CD14-positive monocyte (primary cell): ENCODE results near the gene MBD5. TPM values are rescaled to one million over a fixed set of nuclear protein-coding genes. Genes with fewer than 3 reads are reported as not detected.
A peak's percentile ranks its signal among the peaks of the same experiment; 100 is the strongest.
"Not testable (repeated sequence)": the region's sequence is repeated elsewhere in the genome, so short reads cannot be mapped to it uniquely, and the experiment has no call there.

Experiments used
- DNase-seq, 3 donors: peaks; one replicate each; pipeline ENCODE4 v3.0.0-alpha.2; 2011 to 2022
- H2AFZ ChIP-seq: 2 replicates; pipeline ENCODE4 v1.6.0; 2012; ENCODE audit warnings: mild to moderate bottlenecking, low read depth, low read length, inconsistent platforms; ENCODE audit not compliant: insufficient read depth, poor library complexity, severe bottlenecking
- H3K27ac ChIP-seq, 2 donors: 1 replicate in 1 of 2; 2 replicates in 1 of 2; pipeline ENCODE4 v1.5.1; 2012 to 2013; ENCODE audit warnings: low read length in 2 of 2, control low read depth in 1 of 2, inconsistent platforms in 1 of 2, low read depth in 1 of 2, mild to moderate bottlenecking in 1 of 2
- H3K27me3 ChIP-seq, 2 donors: one replicate each; pipeline versions ENCODE4 v1.6.0 to v1.6.1; 2011 to 2013; ENCODE audit warnings: low read length in 2 of 2; ENCODE audit not compliant: control insufficient read depth in 2 of 2, insufficient read depth in 2 of 2
- H3K36me3 ChIP-seq, 2 donors: replicated peaks in 1 of 2; 1 replicate in 1 of 2; 2 replicates in 1 of 2; pipeline versions ENCODE4 v1.5.1 to v1.6.1; 2012 to 2013; ENCODE audit warnings: low read length in 2 of 2, control low read depth in 1 of 2, inconsistent platforms in 1 of 2, mild to moderate bottlenecking in 1 of 2; ENCODE audit not compliant: insufficient read depth in 2 of 2, control insufficient read depth in 1 of 2
- H3K4me1 ChIP-seq, 2 donors: 1 replicate in 1 of 2; 2 replicates in 1 of 2; pipeline versions ENCODE4 v1.5.1 to v1.6.1; 2012 to 2013; ENCODE audit warnings: low read length in 2 of 2, control low read depth in 1 of 2, inconsistent platforms in 1 of 2, mild to moderate bottlenecking in 1 of 2, moderate library complexity in 1 of 2; ENCODE audit not compliant: insufficient read depth in 2 of 2, control insufficient read depth in 1 of 2
- H3K4me2 ChIP-seq: replicated peaks from 2 replicates; pipeline ENCODE3; 2012; ENCODE audit warnings: low read length, moderate library complexity, mild to moderate bottlenecking; ENCODE audit not compliant: poor library complexity, severe bottlenecking; ENCODE audit errors: extremely low read depth
- H3K4me3 ChIP-seq, 3 experiments: fragments of 200-600 bp in 1 of 3; sonication (generic) in 1 of 3; replicated peaks in 1 of 3; 1 replicate in 2 of 3; 2 replicates in 1 of 3; pipeline ENCODE4 v1.5.1; 2011 to 2013; ENCODE audit warnings: low read length in 3 of 3, mild to moderate bottlenecking in 3 of 3, control low read depth in 2 of 3, low read depth in 2 of 3, inconsistent platforms in 1 of 3, moderate library complexity in 1 of 3
- H3K79me2 ChIP-seq: 2 replicates; pipeline ENCODE4 v1.6.0; 2012; ENCODE audit warnings: mild to moderate bottlenecking, control low read depth, inconsistent platforms, low read length, moderate library complexity; ENCODE audit not compliant: insufficient read depth
- H3K9ac ChIP-seq: 2 replicates; pipeline ENCODE4 v1.6.0; 2017; ENCODE audit warnings: low read length, mild to moderate bottlenecking; ENCODE audit not compliant: insufficient read depth, poor library complexity, severe bottlenecking
- H3K9me3 ChIP-seq, 2 donors: replicated peaks in 1 of 2; 1 replicate in 1 of 2; 2 replicates in 1 of 2; pipeline versions ENCODE4 v1.5.1 to v1.6.1; 2012 to 2013; ENCODE audit warnings: low read length in 2 of 2, control low read depth in 1 of 2; ENCODE audit not compliant: control insufficient read depth in 1 of 2, insufficient read depth in 1 of 2
- H4K20me1 ChIP-seq: 2 replicates; pipeline ENCODE4 v1.6.0; 2012; ENCODE audit warnings: mild to moderate bottlenecking, low read length, control low read depth, moderate library complexity; ENCODE audit not compliant: insufficient read depth
- H3K27ac Mint-ChIP-seq, 7 donors: one replicate each; pipeline ENCODE4 v1.8.0; 2020; ENCODE audit warnings: mild to moderate bottlenecking in 7 of 7, mixed read lengths in 7 of 7, moderate library complexity in 6 of 7, inconsistent platforms in 2 of 7
- H3K27me3 Mint-ChIP-seq, 3 donors: one replicate each; pipeline ENCODE4 v1.8.0; 2021 to 2022; ENCODE audit warnings: low read depth in 3 of 3, mild to moderate bottlenecking in 3 of 3, mixed read lengths in 3 of 3, moderate library complexity in 3 of 3, inconsistent platforms in 1 of 3
- H3K36me3 Mint-ChIP-seq, 2 donors: one replicate each; pipeline ENCODE4 v1.8.0; 2020; ENCODE audit warnings: mixed read lengths in 2 of 2, inconsistent platforms in 1 of 2, mild to moderate bottlenecking in 1 of 2
- H3K4me1 Mint-ChIP-seq: one replicate; pipeline ENCODE4 v1.8.0; 2020; ENCODE audit warnings: mild to moderate bottlenecking, mixed read lengths
- H3K4me3 Mint-ChIP-seq, 2 donors: one replicate each; pipeline ENCODE4 v1.8.0; 2020; ENCODE audit warnings: mild to moderate bottlenecking in 2 of 2, mixed read lengths in 2 of 2, moderate library complexity in 1 of 2
- H3K9me3 Mint-ChIP-seq, 7 donors: one replicate each; pipeline ENCODE4 v1.8.0; 2020 to 2022; ENCODE audit warnings: mixed read lengths in 7 of 7, mild to moderate bottlenecking in 6 of 7, moderate library complexity in 6 of 7, inconsistent platforms in 2 of 7
- CTCF ChIP-seq: fragments of 200-600 bp; IDR thresholded peaks from one replicate; pipeline ENCODE4 v1.8.0; 2022; ENCODE audit warnings: antibody characterized with exemption, mild to moderate bottlenecking
- WGBS: methylation state at CpG from one replicate; pipeline ENCODE4 v1.1.5; 2013; ENCODE audit warnings: missing lambda C conversion rate; ENCODE audit not compliant: insufficient coverage; 5-methylcytosine and 5-hydroxymethylcytosine counted together
- intact Hi-C, 2 donors: fragments of 100-400 bp; cut with micrococcal nuclease; formaldehyde crosslinking; loops; one replicate each; pipeline versions ENCODE4 v1.15.0 to v1.15.1; 2023
- polyA plus RNA-seq, 3 donors: library from polyadenylated mRNA; depleted of rRNA in 1 of 3; unstranded in 2 of 3; stranded (reverse) in 1 of 3; fragments of 300-500 nt in 2 of 3; fragments of >200 nt in 1 of 3; fragmentation: Illumina TruSeq in 2 of 3; gene quantifications; 1 replicate in 2 of 3; 2 replicates in 1 of 3; pipeline ENCODE4 v1.2.3, GENCODE V29; 2012 to 2021

Gene MBD5
- polyA plus RNA-seq, 3 donors, result 2.3 to 5.7 (median 3.5) TPM

DNA sequence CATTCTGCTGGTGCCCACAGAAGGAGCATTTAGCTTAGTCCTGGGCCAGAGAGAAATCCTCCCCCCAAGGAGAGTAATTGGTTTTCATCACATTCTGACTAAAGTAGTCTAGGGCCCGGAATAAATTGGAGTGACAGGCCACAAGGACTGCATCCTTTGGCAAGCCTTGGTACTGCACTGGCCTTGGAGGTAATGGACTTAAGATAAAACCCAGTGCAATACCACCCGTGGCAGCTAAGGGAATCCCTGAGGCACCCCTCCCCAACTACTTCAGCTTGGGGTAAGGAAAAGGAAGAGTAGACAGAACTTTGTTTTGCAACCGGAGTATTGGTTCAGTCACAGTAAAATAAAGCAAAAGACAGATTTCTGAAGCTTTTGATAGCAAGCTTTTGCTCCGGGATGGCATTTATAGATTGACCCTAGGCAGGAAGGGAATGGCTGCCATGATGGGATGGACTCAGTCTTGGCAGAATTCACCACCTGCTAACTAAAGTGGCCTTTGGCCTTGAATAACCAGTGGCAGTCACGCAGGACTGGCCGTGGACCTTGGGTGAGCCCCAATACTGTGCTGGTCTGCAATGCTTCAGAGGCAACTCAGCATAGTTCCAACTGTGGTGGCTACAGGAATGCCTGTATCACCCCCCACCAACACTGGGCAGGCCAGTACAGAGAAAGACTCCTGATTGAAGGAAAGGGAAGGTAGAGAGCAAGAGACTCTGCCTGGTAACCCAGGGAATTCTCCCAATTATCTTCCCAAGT is 14.5 kb upstream of the MBD5 start:
- Mint-ChIP-seq H3K4me3 (no peak overlapping the region), H3K36me3 (peaks cover 6 to 15% of the 10 kb centered on the region in 2 donors), H3K4me1 (peaks cover 2% of the 10 kb centered on the region), H3K27ac (no peak overlapping the region), H3K9me3 (peaks cover 19 to 36% (median 27%) of the 10 kb centered on the region in 7 donors), H3K27me3 (no peaks in the 10 kb centered on the region)
- Histone ChIP-seq H4K20me1 (peaks cover 35% of the 10 kb centered on the region), H3K27ac (no peak overlapping the region), H3K9ac (no peak overlapping the region), H2AFZ (no peak overlapping the region), H3K36me3 (no peaks in the 10 kb centered on the region), H3K4me2 (no peak overlapping the region), H3K79me2 (peaks cover 75% of the 10 kb centered on the region), H3K9me3 (peaks cover 4 to 15% of the 10 kb centered on the region in 2 donors), H3K4me1 (no peaks in the 10 kb centered on the region), H3K4me3 (no peak overlapping the region), H3K27me3 (no peaks in the 10 kb centered on the region)
- no peak for TF ChIP-seq CTCF
- WGBS, result 93% methylated on average over 3 of the region's 6 CpGs
- no peak for DNase-seq
- intact Hi-C loops, result no loop called here

DNA sequence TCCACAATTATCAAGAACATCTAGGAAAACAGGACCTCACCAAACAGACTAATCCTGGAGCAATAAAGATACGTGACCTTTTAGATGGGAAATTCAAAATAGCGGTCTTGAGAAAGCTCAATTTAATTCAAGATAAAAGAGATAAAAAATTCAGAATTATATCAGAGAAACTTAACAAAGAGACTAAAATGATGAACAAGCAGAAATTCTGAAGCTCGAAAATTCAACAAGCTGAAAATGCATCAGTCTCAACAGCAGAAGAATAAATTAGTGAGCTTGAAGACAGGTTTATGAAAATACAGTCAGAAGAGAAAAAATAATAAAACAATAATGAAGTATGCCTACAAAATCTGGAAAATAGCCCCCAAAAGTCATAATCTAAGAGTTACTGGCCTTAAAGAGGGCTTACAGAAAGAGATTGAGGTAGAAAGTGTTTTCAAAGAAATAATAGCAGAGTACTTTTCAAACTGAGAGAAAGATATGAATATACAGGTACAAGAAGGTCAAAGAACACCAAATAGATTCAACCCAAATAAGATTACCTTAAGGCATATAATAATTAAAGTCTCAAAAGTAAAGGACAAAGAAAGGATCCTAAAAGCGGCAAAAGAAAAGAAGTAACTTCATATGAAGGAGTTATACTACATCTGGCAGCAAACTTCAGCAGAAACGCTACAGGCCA is 13.5 kb upstream of the MBD5 start:
- no peak overlapping the region for H3K27ac Mint-ChIP-seq
- H3K27me3 Mint-ChIP-seq, result no peaks in the 10 kb centered on the region
- no peak overlapping the region for H3K4me3 Mint-ChIP-seq

GRCh38 chr2:148008411-148008810 is 12.5 kb upstream of the MBD5 start:
- 100% methylated on average over 5 of the region's 7 CpGs for WGBS
- H3K27ac Mint-ChIP-seq, result peak overlapping the region in 1 of 7 donors; percentile 3
- H3K27ac ChIP-seq, intact Hi-C loops, H3K4me2 ChIP-seq, H2AFZ ChIP-seq, H3K36me3 ChIP-seq, H3K4me3 ChIP-seq, DNase-seq, H3K27me3 ChIP-seq, H3K4me3 Mint-ChIP-seq, H3K4me1 ChIP-seq, H3K9ac ChIP-seq, H3K27me3 Mint-ChIP-seq, H3K4me1 Mint-ChIP-seq: not testable (repeated sequence)
- peaks cover 2 to 18% of the 10 kb centered on the region in 2 donors for H3K36me3 Mint-ChIP-seq
- peaks cover 93% of the 10 kb centered on the region for H3K79me2 ChIP-seq
- H3K9me3 Mint-ChIP-seq, result peaks cover 7 to 24% (median 21%) of the 10 kb centered on the region in 7 donors
- peaks cover 6 to 15% of the 10 kb centered on the region in 2 donors for H3K9me3 ChIP-seq
- peaks cover 48% of the 10 kb centered on the region for H4K20me1 ChIP-seq

More for the DNA sequence above, 13.5 kb upstream of the MBD5 start:
- Mint-ChIP-seq H3K36me3 (peaks cover 2 to 20% of the 10 kb centered on the region in 2 donors), H3K9me3 (peaks cover 16 to 33% (median 30%) of the 10 kb centered on the region in 7 donors), H3K4me1 (peaks cover 2% of the 10 kb centered on the region)
- Histone ChIP-seq H3K4me3 (no peak overlapping the region), H2AFZ (no peak overlapping the region), H3K27ac (no peak overlapping the region), H3K36me3 (no peaks in the 10 kb centered on the region), H3K4me2 (no peak overlapping the region), H3K9me3 (peaks cover 6 to 15% of the 10 kb centered on the region in 2 donors), H3K79me2 (peaks cover 84% of the 10 kb centered on the region), H3K4me1 (no peaks in the 10 kb centered on the region), H3K27me3 (no peaks in the 10 kb centered on the region), H4K20me1 (peaks cover 41% of the 10 kb centered on the region), H3K9ac (no peak overlapping the region)
- no peak for DNase-seq
- intact Hi-C loops, result no loop called here
- no peak for TF ChIP-seq CTCF
- WGBS, result 92% methylated on average over 2 of the region's 5 CpGs
